Measurements from ENCODE around the gene MRPS33. TPM values are rescaled to one million over a fixed set of nuclear protein-coding genes. Genes with fewer than 3 reads are reported as not detected.

MRPS33 gene
- total RNA-seq, 2 experiments from 2014 or later: 116 to 120 TPM

DNA sequence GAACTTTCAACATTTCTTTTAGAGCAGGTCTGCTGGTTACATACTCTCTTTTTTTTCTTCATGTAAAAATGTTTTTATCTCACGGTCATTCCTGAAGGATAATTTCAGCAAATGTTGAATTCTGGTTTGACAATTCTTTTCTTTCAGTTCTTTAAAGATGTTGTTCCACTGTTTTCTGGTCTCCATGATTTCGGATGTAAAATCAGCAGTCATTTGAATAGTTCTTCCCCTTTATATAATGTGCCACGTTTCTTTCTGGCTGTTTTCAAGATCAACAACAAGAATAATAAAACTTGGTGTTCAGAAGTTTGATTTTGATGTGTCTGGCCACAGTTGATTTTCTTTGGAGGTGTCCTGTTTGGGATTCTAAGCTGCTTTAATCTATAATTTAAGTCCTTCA is 14.0 kb upstream of the MRPS33 start:
- intact Hi-C loops (cut with micrococcal nuclease): no loop called here
- Mint-ChIP-seq H3K4me3 (no peak overlapping the region), H3K9me3 (peaks cover 11% of the 10 kb centered on the region), H3K36me3 (ENCODE audit: low read depth) (peaks cover 2% of the 10 kb centered on the region), H3K4me1 (ENCODE audit: low read depth) (peaks cover 4% of the 10 kb centered on the region), H3K27me3 (ENCODE audit: low read depth) (peaks cover 5% of the 10 kb centered on the region), H3K27ac (no peak overlapping the region)
- CTCF ChIA-PET: no interaction called here
- DNase-seq: no peak

DNA sequence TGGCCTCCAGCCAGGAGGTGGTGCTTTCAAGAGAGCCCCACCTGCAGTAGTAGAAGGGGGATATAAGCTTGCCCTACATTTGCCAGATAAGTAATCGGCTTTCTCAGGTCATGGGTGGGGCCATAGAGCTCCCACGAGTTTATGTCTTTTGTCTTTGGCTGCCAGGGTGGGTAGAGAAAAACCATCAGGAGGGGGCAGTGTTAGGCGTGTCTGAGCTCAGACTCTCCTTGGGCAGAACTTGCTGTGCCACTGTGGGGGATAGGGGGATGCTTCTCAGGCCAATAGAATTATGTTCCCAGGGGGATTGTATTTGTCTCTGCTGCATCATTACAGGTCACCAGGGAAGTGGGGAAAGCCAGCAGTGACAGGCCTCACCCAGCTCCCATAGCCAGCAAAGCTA is 12.3 kb upstream of the MRPS33 start:
- no peak overlapping the region for H3K27ac Mint-ChIP-seq
- H3K36me3 Mint-ChIP-seq (ENCODE audit: low read depth): peaks cover 2% of the 10 kb centered on the region
- H3K4me3 Mint-ChIP-seq: no peak overlapping the region
- DNase-seq: no peak
- peaks cover 11% of the 10 kb centered on the region for H3K9me3 Mint-ChIP-seq
- H3K4me1 Mint-ChIP-seq (ENCODE audit: low read depth): peaks cover 13% of the 10 kb centered on the region
- CTCF ChIA-PET: interaction anchor here (1.1 kb wide), 1 partner anchor 12 kb away, joined by 3 read pairs; the partner anchor contains the start of gene MRPS33
- H3K27me3 Mint-ChIP-seq (ENCODE audit: low read depth): no peaks in the 10 kb centered on the region
- intact Hi-C loops (cut with micrococcal nuclease): no loop called here

DNA sequence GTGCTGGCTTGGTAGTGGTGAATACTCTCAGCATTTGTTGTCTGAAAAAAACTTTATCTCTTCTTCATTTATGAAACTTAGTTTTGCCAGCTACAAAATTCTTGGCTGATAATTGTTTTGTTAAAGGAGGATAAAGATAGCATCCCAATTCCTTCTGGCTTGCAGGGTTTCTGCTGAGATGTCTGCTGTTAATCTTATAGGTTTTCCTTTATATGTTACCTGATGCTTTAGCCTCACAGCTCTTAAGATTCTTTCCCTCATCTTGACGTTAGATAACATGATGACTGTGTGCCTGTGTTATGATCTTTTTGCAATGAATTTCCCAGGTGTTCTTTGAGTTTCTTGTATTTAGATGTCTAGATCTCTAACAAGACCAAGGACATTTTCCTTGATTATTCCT is 9.9 kb upstream of the MRPS33 start:
- CTCF ChIA-PET: interaction anchor here (0.7 kb wide), 1 partner anchor 10 kb away, joined by 3 read pairs; the partner anchor contains the start of gene MRPS33
- intact Hi-C loops (cut with micrococcal nuclease): no loop called here
- Mint-ChIP-seq H3K27ac (no peak overlapping the region), H3K4me3 (no peak overlapping the region), H3K36me3 (ENCODE audit: low read depth) (peaks cover 2% of the 10 kb centered on the region), H3K4me1 (ENCODE audit: low read depth) (peaks cover 13% of the 10 kb centered on the region), H3K27me3 (ENCODE audit: low read depth) (no peaks in the 10 kb centered on the region), H3K9me3 (peaks cover 11% of the 10 kb centered on the region)
- DNase-seq: no peak

DNA sequence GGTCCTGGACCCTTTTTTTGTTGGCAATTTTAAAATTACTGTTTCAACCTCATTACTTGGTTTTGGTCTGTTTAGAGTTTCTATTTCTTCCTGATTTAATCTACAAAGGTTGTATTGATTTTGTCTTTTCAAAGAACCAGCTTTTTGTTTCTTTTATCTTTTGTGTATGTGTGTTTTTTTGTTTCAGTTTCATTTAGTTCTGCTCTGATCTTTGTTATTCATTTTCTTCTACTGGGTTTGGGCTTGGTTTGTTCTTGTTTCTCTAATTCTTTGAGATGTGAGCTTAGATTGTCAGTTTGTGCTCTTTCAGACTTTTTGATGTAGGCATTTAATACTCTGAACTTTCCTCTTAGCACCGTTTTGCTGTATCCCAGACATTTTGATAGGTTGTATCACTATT is 8.5 kb upstream of the MRPS33 start:
- CTCF ChIA-PET: interaction anchor here (0.6 to 1.2 kb wide), 2 partner anchors 276 to 510 kb away, joined by 3 read pairs; no protein-coding TSS in a partner anchor
- intact Hi-C loops (cut with micrococcal nuclease): no loop called here
- DNase-seq: no peak
- H3K27ac Mint-ChIP-seq: peak overlapping the region; percentile 1
- peaks cover 2% of the 10 kb centered on the region for H3K36me3 Mint-ChIP-seq (ENCODE audit: low read depth)
- H3K4me1 Mint-ChIP-seq (ENCODE audit: low read depth): peaks cover 13% of the 10 kb centered on the region
- H3K9me3 Mint-ChIP-seq: peaks cover 11% of the 10 kb centered on the region
- no peak overlapping the region for H3K4me3 Mint-ChIP-seq
- H3K27me3 Mint-ChIP-seq (ENCODE audit: low read depth): peaks cover 3% of the 10 kb centered on the region

DNA sequence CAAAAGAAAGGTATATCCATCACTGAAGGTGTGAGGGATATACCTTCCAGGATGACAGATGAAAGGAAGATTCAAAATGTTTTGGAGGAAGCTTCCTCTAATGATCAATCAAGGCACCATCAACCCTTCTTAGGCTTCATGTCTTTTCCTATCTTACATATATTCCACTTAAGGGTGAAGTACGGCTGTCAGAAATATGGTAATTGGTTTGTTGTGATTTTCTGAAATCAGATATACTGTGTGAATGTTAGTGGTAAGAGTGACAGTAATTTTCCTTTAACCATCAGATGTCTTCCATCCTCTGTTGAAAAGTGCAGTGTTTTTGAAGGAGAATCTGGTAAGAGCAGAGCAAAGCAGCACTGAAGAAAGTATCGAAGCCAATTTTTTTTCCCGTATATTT is 2.8 kb upstream of the MRPS33 start:
- Mint-ChIP-seq H3K4me1 (ENCODE audit: low read depth) (peaks cover 15% of the 10 kb centered on the region), H3K27me3 (ENCODE audit: low read depth) (peaks cover 3% of the 10 kb centered on the region), H3K9me3 (peaks cover 3% of the 10 kb centered on the region), H3K36me3 (ENCODE audit: low read depth) (peaks cover 5% of the 10 kb centered on the region), H3K4me3 (no peak overlapping the region), H3K27ac (no peak overlapping the region)
- DNase-seq: no peak
- intact Hi-C loops (cut with micrococcal nuclease): no loop called here
- CTCF ChIA-PET: interaction anchor here (0.6 kb wide), 1 partner anchor 228 kb away, joined by 3 read pairs; no protein-coding TSS in a partner anchor

DNA sequence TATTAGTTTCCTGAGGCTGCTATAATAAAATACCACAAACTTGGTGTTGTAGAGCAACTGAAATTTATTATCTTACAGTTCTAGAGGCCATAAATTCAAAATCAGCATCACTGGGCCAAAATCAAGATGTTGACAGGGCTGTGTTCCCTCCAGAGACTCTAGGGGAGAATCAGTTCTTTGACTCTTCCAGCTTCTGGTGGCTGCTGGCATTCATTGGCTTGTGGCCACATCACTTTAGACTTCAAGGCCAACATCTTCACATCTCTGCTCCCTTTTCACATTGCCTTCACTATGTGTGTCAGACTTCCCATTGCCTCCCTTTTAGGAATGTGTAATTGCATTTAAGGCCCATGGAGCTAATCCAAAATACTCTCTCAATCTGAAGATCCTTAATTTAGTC is 1.6 kb upstream of the MRPS33 start:
- no peak overlapping the region for H3K4me3 Mint-ChIP-seq
- peaks cover 5% of the 10 kb centered on the region for H3K36me3 Mint-ChIP-seq (ENCODE audit: low read depth)
- intact Hi-C loops (cut with micrococcal nuclease): no loop called here
- H3K4me1 Mint-ChIP-seq (ENCODE audit: low read depth): peaks cover 27% of the 10 kb centered on the region
- DNase-seq: no peak
- CTCF ChIA-PET: interaction anchor here (0.6 to 1.0 kb wide), 3 partner anchors 205 to 517 kb away, joined by 3 read pairs; no protein-coding TSS in a partner anchor
- no peak overlapping the region for H3K27ac Mint-ChIP-seq
- H3K9me3 Mint-ChIP-seq: peaks cover 3% of the 10 kb centered on the region
- peaks cover 3% of the 10 kb centered on the region for H3K27me3 Mint-ChIP-seq (ENCODE audit: low read depth)

DNA sequence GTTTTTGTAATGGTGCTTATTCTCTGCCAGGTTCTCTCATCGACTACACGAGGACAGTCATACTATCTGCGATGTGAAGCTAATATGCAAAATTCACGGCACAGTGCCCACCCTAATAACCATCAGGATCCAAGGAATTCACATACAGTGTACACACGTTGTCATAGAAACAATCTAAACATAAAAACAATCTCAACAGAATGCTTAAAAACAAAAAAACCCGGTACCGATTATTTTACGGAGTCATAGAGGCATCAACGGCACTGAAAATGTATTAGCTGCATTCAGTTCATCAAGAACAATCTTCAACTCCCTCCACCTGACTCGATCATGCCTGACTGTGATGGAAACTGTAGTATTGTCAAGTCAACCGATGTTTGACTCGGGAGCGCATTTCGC is 628 bp downstream of the MRPS33 start:
- peak overlapping the region; percentile 98 for H3K27ac Mint-ChIP-seq
- peaks cover 31% of the 10 kb centered on the region for H3K4me1 Mint-ChIP-seq (ENCODE audit: low read depth)
- CTCF ChIA-PET: interaction anchor here (0.8 to 5.3 kb wide), 9 partner anchors 8 to 538 kb away, joined by 3 to 77 read pairs (median 3); no protein-coding TSS in a partner anchor
- H3K36me3 Mint-ChIP-seq (ENCODE audit: low read depth): peaks cover 14% of the 10 kb centered on the region
- intact Hi-C loops (cut with micrococcal nuclease): loop anchor here (1.0 to 5.0 kb wide), 15 partner anchors 39 to 1907 kb away; partner anchors contain the start of genes AGK, BRAF, KDM7A and MKRN1
- peak overlapping the region; percentile 95 for H3K4me3 Mint-ChIP-seq
- peaks cover 3% of the 10 kb centered on the region for H3K9me3 Mint-ChIP-seq
- no peak for DNase-seq
- peaks cover 3% of the 10 kb centered on the region for H3K27me3 Mint-ChIP-seq (ENCODE audit: low read depth)

DNA sequence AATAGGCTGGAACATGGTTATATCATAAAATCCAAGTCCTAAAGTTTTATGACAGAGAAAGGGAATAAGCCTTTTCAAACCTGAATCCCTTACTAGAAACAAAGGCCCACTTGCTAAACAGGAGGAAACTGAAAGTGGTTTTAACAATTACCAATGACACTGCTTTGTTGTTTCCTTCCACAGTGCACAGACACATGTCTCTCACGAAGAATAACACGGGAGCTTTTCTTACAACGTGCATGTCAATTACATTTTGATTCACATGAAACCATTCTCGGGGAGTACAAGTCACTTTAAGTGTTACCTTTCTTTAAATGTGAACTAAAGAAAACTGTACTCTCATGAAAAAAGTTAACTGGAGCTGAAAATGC is 1.4 kb downstream of the MRPS33 start:
- H3K27ac Mint-ChIP-seq: peak overlapping the region; percentile 98
- peaks cover 31% of the 10 kb centered on the region for H3K4me1 Mint-ChIP-seq (ENCODE audit: low read depth)
- peaks cover 14% of the 10 kb centered on the region for H3K36me3 Mint-ChIP-seq (ENCODE audit: low read depth)
- intact Hi-C loops (cut with micrococcal nuclease): loop anchor here (5.0 kb wide), 5 partner anchors 611 to 1906 kb away; partner anchors contain the start of genes KDM7A, RAB19 and ZC3HAV1
- peaks cover 3% of the 10 kb centered on the region for H3K9me3 Mint-ChIP-seq
- H3K27me3 Mint-ChIP-seq (ENCODE audit: low read depth): no peaks in the 10 kb centered on the region
- peak overlapping the region; percentile 95 for H3K4me3 Mint-ChIP-seq
- CTCF ChIA-PET: interaction anchor here (0.8 to 5.3 kb wide), 6 partner anchors 202 to 537 kb away, joined by 3 to 77 read pairs (median 4); no protein-coding TSS in a partner anchor
- DNase-seq: no peak

DNA sequence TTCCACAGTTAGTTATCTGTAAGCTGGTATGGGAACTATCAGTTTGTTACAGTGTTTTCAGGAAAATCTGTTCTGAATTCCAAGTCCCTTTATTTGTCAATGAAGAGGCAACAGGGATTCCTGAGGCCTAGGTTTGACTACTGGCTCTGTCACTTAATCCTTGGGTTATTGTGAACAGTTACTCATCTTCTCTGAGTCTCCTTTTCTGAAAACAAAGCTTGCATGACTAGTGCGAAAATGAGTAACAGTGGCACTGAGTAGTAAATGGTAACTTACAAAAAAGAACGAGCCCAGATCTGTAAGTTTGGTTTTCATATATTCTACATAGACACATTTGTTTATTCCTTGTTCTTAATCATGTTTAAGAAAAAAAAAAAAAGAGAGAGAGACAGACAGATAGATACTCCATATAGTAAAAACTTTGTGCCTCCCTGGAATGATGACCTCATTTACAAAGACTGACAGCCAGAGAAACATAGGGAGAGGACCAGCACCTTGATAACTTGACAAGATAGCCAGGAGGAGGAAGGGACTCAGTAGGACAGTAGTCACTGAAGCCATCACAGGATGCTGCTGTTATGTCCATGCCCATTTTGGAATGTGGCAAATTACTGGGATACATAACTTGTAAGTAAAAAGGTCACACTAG is 1.9 kb downstream of the MRPS33 start:
- peak overlapping the region; percentile 95 for H3K4me3 Mint-ChIP-seq

DNA sequence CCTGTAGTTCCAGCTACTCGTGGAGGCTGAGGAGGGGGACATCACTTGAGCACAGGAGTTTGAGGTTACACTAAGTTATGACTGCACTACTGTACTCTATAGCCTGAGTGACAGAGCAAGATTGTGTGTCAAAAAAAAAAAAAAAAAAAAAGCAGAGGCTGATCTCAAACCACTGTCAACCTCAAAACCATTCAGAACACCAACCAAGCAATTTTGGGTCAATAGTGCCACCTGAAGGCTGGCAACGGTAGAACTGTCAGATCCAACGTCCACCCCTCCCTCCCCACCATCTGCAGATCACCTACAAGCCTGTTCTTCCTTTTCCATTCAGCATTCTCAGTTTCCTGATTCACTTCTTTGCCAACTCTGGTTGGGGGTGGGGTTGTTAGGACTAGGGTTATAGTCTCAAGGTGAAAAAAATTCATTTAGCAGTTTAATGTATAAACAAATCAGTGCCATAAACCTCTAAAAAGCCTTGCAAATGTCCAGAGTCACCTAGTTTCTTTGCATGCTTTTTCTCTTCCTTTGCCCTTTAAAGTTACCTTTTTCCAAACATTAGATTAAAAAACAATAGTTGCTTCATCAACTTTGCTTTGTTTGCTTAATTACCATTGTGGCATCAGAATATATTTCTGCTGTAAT is 2.6 kb downstream of the MRPS33 start:
- H3K4me3 Mint-ChIP-seq: no peak overlapping the region
- intact Hi-C loops (cut with micrococcal nuclease): loop anchor here (1.0 to 5.0 kb wide), 10 partner anchors 201 to 1905 kb away; partner anchors contain the start of genes KDM7A, NDUFB2, RAB19 and ZC3HAV1
- CTCF ChIA-PET: interaction anchor here (0.6 to 5.3 kb wide), 11 partner anchors 11 to 356 kb away, joined by 3 to 77 read pairs (median 4); no protein-coding TSS in a partner anchor
- H3K27me3 Mint-ChIP-seq (ENCODE audit: low read depth): no peaks in the 10 kb centered on the region
- H3K27ac Mint-ChIP-seq: peak overlapping the region; percentile 98
- peak; percentile 87 for DNase-seq
- peaks cover 17% of the 10 kb centered on the region for H3K36me3 Mint-ChIP-seq (ENCODE audit: low read depth)
- peaks cover 31% of the 10 kb centered on the region for H3K4me1 Mint-ChIP-seq (ENCODE audit: low read depth)
- peaks cover 3% of the 10 kb centered on the region for H3K9me3 Mint-ChIP-seq

More for the DNA sequence above, 1.9 kb downstream of the MRPS33 start:
- Mint-ChIP-seq H3K27ac (peak overlapping the region; percentile 98), H3K9me3 (peaks cover 3% of the 10 kb centered on the region), H3K27me3 (ENCODE audit: low read depth) (no peaks in the 10 kb centered on the region), H3K4me1 (ENCODE audit: low read depth) (peaks cover 31% of the 10 kb centered on the region), H3K36me3 (ENCODE audit: low read depth) (peaks cover 14% of the 10 kb centered on the region)
- CTCF ChIA-PET: interaction anchor here (0.6 to 5.3 kb wide), 7 partner anchors 41 to 535 kb away, joined by 3 to 77 read pairs (median 4); no protein-coding TSS in a partner anchor
- intact Hi-C loops (cut with micrococcal nuclease): loop anchor here (1.0 to 5.0 kb wide), 10 partner anchors 202 to 1906 kb away; partner anchors contain the start of genes KDM7A, NDUFB2, RAB19 and ZC3HAV1
- no peak for DNase-seq

DNA sequence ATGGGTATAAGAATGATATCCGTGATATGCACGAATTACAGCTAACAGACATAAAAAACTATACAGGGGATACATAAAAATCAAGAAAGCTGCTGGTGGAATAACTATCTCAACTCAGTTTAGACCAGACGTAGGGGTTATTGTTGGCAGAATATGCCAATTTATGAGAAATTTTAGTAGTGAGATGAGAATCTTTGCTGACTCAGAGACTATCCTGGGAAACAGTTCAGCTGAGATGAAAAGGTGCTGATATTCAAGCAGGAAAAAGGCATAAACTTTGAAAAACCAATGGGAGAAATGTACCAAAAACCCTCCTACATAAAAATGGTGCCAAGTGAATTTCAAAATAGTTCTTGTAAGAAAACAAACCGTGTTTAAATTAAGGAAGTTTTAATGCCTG is 3.3 kb downstream of the MRPS33 start:
- peaks cover 1% of the 10 kb centered on the region for H3K9me3 Mint-ChIP-seq
- H3K27me3 Mint-ChIP-seq (ENCODE audit: low read depth): no peaks in the 10 kb centered on the region
- peaks cover 35% of the 10 kb centered on the region for H3K4me1 Mint-ChIP-seq (ENCODE audit: low read depth)
- DNase-seq: no peak
- CTCF ChIA-PET: interaction anchor here (0.6 to 5.3 kb wide), 10 partner anchors 10 to 493 kb away, joined by 3 to 77 read pairs (median 4); no protein-coding TSS in a partner anchor
- no peak overlapping the region for H3K4me3 Mint-ChIP-seq
- intact Hi-C loops (cut with micrococcal nuclease): loop anchor here (5.0 kb wide), 5 partner anchors 609 to 1904 kb away; partner anchors contain the start of genes KDM7A, RAB19 and ZC3HAV1
- H3K27ac Mint-ChIP-seq: peak overlapping the region; percentile 98
- H3K36me3 Mint-ChIP-seq (ENCODE audit: low read depth): peaks cover 19% of the 10 kb centered on the region

All from activated naive CD4-positive, alpha-beta T cell treated with anti-CD3 and anti-CD28 coated beads for 36 hours (primary cell).